PC-9 (cell line): ENCODE results near the gene C9orf153. TPM values are rescaled to one million over a fixed set of nuclear protein-coding genes. Genes with fewer than 3 reads are reported as not detected.

Experiments
- BruUV-seq: library from RNA; stranded (reverse); fragments of 400-500 nt; replicated peaks from 2 replicates; lab custom pipeline; 2021; lab: Mats Ljungman, UMichigan
- CTCF ChIA-PET: fragments of 300-600 bp; sonication (Branson Sonifier 250); formaldehyde crosslinking; loops from one replicate; lab custom pipeline; 2022; ENCODE audit warnings: antibody characterized with exemption; lab: Charles Lee
- POLR2A ChIA-PET: fragments of 300-600 bp; sonication (Branson Sonifier 250); formaldehyde crosslinking; loops from one replicate; lab custom pipeline; 2022; ENCODE audit warnings: antibody characterized with exemption; ENCODE audit not compliant: unreplicated experiment; lab: Charles Lee
- DNase-seq, 2 experiments: peaks; one replicate each; pipeline versions ENCODE4 v3.0.0 to v3.0.0-alpha.2; 2015 to 2022; ENCODE audit warnings: mixed read lengths in 1 of 2
- H2AFZ ChIP-seq: fragments of 200-600 bp; sonication (generic); 2 replicates; pipeline ENCODE4 v1.8.1; 2017; ENCODE audit warnings: antibody characterized with exemption
- H3F3A ChIP-seq: fragments of 200-600 bp; sonication (generic); 2 replicates; pipeline ENCODE4 v1.8.1; 2017; ENCODE audit warnings: antibody characterized with exemption, mild to moderate bottlenecking, low read depth; ENCODE audit not compliant: insufficient read depth
- H3K27ac ChIP-seq: fragments of 200-600 bp; sonication (generic); 2 replicates; pipeline ENCODE4 v1.6.1; 2016; ENCODE audit warnings: mixed run types
- H3K27me3 ChIP-seq: fragments of 200-600 bp; sonication (generic); 2 replicates; pipeline ENCODE4 v1.6.1; 2016; ENCODE audit warnings: low read depth, mixed run types; ENCODE audit not compliant: insufficient read depth
- H3K36me3 ChIP-seq: fragments of 200-600 bp; sonication (generic); 2 replicates; pipeline ENCODE4 v1.6.1; 2016; ENCODE audit warnings: low read depth, mixed run types
- H3K4me1 ChIP-seq: fragments of 200-600 bp; sonication (generic); replicated peaks from 2 replicates; pipeline ENCODE4 v1.6.1; 2016; ENCODE audit warnings: mixed run types; ENCODE audit not compliant: insufficient read depth
- H3K4me2 ChIP-seq: fragments of 200-600 bp; sonication (generic); 2 replicates; pipeline ENCODE4 v1.6.1; 2017; ENCODE audit warnings: mixed run types
- H3K4me3 ChIP-seq: fragments of 200-600 bp; sonication (generic); 2 replicates; pipeline ENCODE4 v1.6.1; 2016; ENCODE audit warnings: mixed run types
- H3K79me2 ChIP-seq: fragments of 200-600 bp; sonication (generic); 2 replicates; pipeline ENCODE4 v1.6.1; 2017; ENCODE audit warnings: low read depth, mixed run types
- H3K9me2 ChIP-seq: fragments of 200-600 bp; sonication (generic); 2 replicates; pipeline ENCODE4 v1.8.1; 2017; ENCODE audit warnings: mild to moderate bottlenecking; ENCODE audit not compliant: insufficient read depth
- H3K9me3 ChIP-seq: fragments of 200-600 bp; sonication (generic); 2 replicates; pipeline ENCODE4 v1.8.1; 2016; ENCODE audit warnings: low read depth; ENCODE audit not compliant: insufficient read depth
- H4K20me1 ChIP-seq: fragments of 200-600 bp; sonication (generic); 2 replicates; pipeline ENCODE4 v1.8.1; 2017; ENCODE audit not compliant: insufficient read depth
- EZH2 ChIP-seq: fragments of 200-600 bp; sonication (generic); IDR thresholded peaks from 2 replicates; pipeline ENCODE4 v1.8.0; 2017; ENCODE audit warnings: antibody characterized with exemption, low read depth
- intact Hi-C: fragments of 100-400 bp; cut with micrococcal nuclease; formaldehyde crosslinking; loops from one replicate; pipeline ENCODE4 v1.10.0; 2022; ENCODE audit not compliant: unreplicated experiment
- total RNA-seq: library from RNA; stranded (reverse); gene quantifications from 2 replicates; pipeline ENCODE4 v1.2.3, GENCODE V29; 2021
- TF ChIP-seq, protein P1 (sequence below): fragments of 200-600 bp; sonication (generic); conservative IDR thresholded peaks from 2 replicates; pipeline ENCODE4 v1.6.1; 2017; ENCODE audit warnings: mixed run types, antibody characterized with exemption, mild to moderate bottlenecking, moderate library complexity

C9orf153 gene
- total RNA-seq, 1 experiment from 2014 or later = 0.52 TPM

DNA sequence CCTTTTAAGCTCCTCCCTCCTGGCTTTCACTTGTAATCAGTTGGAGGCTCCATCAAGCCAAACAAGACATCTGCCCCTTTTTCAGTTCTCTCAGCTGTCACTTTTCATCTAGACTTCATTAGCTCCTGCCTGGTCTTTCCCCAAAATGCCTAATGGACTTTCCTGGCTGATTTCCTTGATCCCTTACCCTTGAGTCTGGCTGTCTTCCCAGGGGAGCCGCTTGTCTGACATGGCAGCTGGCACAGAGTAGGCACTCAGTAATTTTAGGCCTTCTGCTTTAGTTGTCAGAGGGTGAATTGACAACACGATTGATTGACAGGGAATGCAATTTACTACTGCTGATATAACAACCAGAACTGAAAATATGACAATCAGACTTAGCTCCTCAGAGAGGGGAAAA is 2.1 kb downstream of the C9orf153 start:
- intact Hi-C loops = no loop called here
- TF ChIP-seq, protein P1, sequence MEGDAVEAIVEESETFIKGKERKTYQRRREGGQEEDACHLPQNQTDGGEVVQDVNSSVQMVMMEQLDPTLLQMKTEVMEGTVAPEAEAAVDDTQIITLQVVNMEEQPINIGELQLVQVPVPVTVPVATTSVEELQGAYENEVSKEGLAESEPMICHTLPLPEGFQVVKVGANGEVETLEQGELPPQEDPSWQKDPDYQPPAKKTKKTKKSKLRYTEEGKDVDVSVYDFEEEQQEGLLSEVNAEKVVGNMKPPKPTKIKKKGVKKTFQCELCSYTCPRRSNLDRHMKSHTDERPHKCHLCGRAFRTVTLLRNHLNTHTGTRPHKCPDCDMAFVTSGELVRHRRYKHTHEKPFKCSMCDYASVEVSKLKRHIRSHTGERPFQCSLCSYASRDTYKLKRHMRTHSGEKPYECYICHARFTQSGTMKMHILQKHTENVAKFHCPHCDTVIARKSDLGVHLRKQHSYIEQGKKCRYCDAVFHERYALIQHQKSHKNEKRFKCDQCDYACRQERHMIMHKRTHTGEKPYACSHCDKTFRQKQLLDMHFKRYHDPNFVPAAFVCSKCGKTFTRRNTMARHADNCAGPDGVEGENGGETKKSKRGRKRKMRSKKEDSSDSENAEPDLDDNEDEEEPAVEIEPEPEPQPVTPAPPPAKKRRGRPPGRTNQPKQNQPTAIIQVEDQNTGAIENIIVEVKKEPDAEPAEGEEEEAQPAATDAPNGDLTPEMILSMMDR = no peak
- TF ChIP-seq EZH2 = no peak
- Histone ChIP-seq H3K4me2 (no peak overlapping the region), H4K20me1 (no peaks in the 10 kb centered on the region), H3K27ac (no peak overlapping the region), H3K79me2 (no peaks in the 10 kb centered on the region), H3K27me3 (no peaks in the 10 kb centered on the region), H3K9me3 (peaks cover 7% of the 10 kb centered on the region; the same call in 1 of the 2 replicates), H3K36me3 (0 out of 2 replicates have a peak, but pooled peaks cover 5% of the 10 kb centered on the region), H2AFZ (no peak overlapping the region), H3K4me1 (no peaks in the 10 kb centered on the region), H3K4me3 (no peak overlapping the region), H3K9me2 (no peaks in the 10 kb centered on the region), H3F3A (no peaks in the 10 kb centered on the region)
- no TSS peak for BruUV-seq
- POLR2A ChIA-PET = no interaction called here
- DNase-seq = no peak
- CTCF ChIA-PET = no interaction called here

- Histone ChIP-seq H2AFZ (no peak overlapping the region), H3F3A (no peaks in the 10 kb centered on the region), H3K27ac (no peak overlapping the region), H3K79me2 (no peaks in the 10 kb centered on the region), H3K4me1 (no peaks in the 10 kb centered on the region), H3K36me3 (no peaks in the 10 kb centered on the region), H3K9me2 (no peaks in the 10 kb centered on the region), H3K9me3 (peaks cover 7% of the 10 kb centered on the region; the same call in 1 of the 2 replicates), H3K27me3 (no peaks in the 10 kb centered on the region), H3K4me2 (no peak overlapping the region), H3K4me3 (no peak overlapping the region), H4K20me1 (no peaks in the 10 kb centered on the region)
- no TSS peak for BruUV-seq
- CTCF ChIA-PET = no interaction called here
- no peak for TF ChIP-seq EZH2
- TF ChIP-seq, protein P1 = no peak
- intact Hi-C loops = no loop called here
- POLR2A ChIA-PET = no interaction called here
- no peak for DNase-seq
Measured at GRCh38 chr9:86256653-86257052, 2.8 kb downstream of the C9orf153 start.

- intact Hi-C loops = no loop called here
- Histone ChIP-seq H4K20me1 (no peaks in the 10 kb centered on the region), H3K4me2 (no peak overlapping the region), H3K79me2 (no peaks in the 10 kb centered on the region), H3K27ac (no peak overlapping the region), H3K36me3 (no peaks in the 10 kb centered on the region), H2AFZ (no peak overlapping the region), H3F3A (no peaks in the 10 kb centered on the region), H3K4me3 (no peak overlapping the region), H3K9me2 (no peaks in the 10 kb centered on the region), H3K27me3 (no peaks in the 10 kb centered on the region), H3K9me3 (peaks cover 7% of the 10 kb centered on the region; the same call in 1 of the 2 replicates), H3K4me1 (no peaks in the 10 kb centered on the region)
- ChIA-PET POLR2A (no interaction called here), CTCF (no interaction called here)
- BruUV-seq = no TSS peak
- no peak for TF ChIP-seq EZH2
- TF ChIP-seq, protein P1 = no peak
- DNase-seq = no peak
Measured at GRCh38 chr9:86253577-86253976, 5.9 kb downstream of the C9orf153 start.
